Peyer's patch (tissue), 4 donors: ENCODE data around the gene BTF3.

Source experiments
- POLR2A ChIP-seq, 2 donors: fragments of 450-650 bp; IDR thresholded peaks; one replicate each; pipeline ENCODE4 v1.5.1; 2017; ENCODE audit warnings: antibody characterized with exemption in 2 of 2, mild to moderate bottlenecking in 2 of 2, moderate library complexity in 2 of 2
- TF ChIP-seq, protein P1 (sequence below), 6 experiments: fragments of 450-650 bp in 4 of 6; fragments of 200-600 bp in 2 of 6; sonication (generic) in 1 of 6; IDR thresholded peaks; one replicate each; pipeline ENCODE4 v1.5.1; 2017 to 2019; ENCODE audit warnings: antibody characterized with exemption in 6 of 6, mild to moderate bottlenecking in 3 of 6, moderate library complexity in 1 of 6

DNA sequence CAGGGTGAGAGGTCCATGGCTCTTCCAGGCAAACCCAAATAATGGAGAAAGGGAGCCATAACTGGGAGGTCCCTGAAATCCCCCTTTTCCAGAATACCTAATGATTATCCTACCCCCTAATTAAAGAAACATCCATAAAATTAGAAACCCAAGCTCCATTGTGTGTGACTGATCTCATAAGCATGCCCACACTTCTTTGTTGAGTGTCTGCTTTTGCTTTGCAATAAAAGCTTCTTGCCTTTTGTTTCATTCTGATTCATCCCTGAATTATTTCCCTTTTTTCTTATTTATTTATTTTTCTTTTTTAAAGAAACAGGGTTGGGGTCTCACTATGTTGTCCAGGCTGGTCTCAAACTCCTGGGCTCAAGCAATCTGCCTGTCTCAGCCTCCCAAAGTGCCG is 33.1 kb downstream of the BTF3 start:
- TF ChIP-seq, protein P1, sequence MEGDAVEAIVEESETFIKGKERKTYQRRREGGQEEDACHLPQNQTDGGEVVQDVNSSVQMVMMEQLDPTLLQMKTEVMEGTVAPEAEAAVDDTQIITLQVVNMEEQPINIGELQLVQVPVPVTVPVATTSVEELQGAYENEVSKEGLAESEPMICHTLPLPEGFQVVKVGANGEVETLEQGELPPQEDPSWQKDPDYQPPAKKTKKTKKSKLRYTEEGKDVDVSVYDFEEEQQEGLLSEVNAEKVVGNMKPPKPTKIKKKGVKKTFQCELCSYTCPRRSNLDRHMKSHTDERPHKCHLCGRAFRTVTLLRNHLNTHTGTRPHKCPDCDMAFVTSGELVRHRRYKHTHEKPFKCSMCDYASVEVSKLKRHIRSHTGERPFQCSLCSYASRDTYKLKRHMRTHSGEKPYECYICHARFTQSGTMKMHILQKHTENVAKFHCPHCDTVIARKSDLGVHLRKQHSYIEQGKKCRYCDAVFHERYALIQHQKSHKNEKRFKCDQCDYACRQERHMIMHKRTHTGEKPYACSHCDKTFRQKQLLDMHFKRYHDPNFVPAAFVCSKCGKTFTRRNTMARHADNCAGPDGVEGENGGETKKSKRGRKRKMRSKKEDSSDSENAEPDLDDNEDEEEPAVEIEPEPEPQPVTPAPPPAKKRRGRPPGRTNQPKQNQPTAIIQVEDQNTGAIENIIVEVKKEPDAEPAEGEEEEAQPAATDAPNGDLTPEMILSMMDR (IDR thresholded peaks at IDR 0.05) = no peak
- no peak for TF ChIP-seq POLR2A (IDR thresholded peaks at IDR 0.05)
